Transverse colon (tissue), 3 donors: ENCODE measurements around the gene ZNF608.

Experiments
- POLR2A ChIP-seq: fragments of 450-650 bp; IDR thresholded peaks from one replicate; pipeline ENCODE4 v1.6.1; 2016; ENCODE audit warnings: antibody characterized with exemption, mild to moderate bottlenecking, moderate library complexity
- TF ChIP-seq, protein P1 (sequence below), 5 experiments: fragments of 200-600 bp in 3 of 5; fragments of 450-650 bp in 2 of 5; sonication (generic) in 3 of 5; IDR thresholded peaks; 1 replicate in 2 of 5; 2 replicates in 3 of 5; pipeline ENCODE4 v1.5.1; 2016 to 2017; ENCODE audit warnings: antibody characterized with exemption in 5 of 5, inconsistent platforms in 3 of 5, mild to moderate bottlenecking in 2 of 5, moderate library complexity in 1 of 5

DNA sequence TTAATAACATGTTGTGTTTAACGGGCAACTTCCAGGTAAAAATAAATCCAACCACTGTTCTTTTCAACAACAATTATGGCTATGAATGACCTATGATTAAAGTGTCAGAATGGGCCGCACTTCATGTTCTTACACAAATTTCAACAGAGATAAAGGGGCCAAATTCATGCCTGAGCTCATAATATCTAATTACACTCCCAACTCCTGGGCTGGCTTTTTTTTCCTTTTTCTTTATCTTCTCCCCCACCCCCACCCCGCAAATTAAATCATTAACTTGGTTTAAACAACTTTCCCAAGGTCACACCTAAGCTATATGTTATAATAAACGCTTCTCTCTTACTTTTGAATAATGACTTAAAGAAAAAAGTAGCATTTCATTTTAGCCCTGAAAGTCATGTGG is 25.8 kb downstream of the ZNF608 start:
- TF ChIP-seq, protein P1, sequence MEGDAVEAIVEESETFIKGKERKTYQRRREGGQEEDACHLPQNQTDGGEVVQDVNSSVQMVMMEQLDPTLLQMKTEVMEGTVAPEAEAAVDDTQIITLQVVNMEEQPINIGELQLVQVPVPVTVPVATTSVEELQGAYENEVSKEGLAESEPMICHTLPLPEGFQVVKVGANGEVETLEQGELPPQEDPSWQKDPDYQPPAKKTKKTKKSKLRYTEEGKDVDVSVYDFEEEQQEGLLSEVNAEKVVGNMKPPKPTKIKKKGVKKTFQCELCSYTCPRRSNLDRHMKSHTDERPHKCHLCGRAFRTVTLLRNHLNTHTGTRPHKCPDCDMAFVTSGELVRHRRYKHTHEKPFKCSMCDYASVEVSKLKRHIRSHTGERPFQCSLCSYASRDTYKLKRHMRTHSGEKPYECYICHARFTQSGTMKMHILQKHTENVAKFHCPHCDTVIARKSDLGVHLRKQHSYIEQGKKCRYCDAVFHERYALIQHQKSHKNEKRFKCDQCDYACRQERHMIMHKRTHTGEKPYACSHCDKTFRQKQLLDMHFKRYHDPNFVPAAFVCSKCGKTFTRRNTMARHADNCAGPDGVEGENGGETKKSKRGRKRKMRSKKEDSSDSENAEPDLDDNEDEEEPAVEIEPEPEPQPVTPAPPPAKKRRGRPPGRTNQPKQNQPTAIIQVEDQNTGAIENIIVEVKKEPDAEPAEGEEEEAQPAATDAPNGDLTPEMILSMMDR (IDR thresholded peaks at IDR 0.05), result no peak
- TF ChIP-seq POLR2A, result no peak
